ENCODE results near the gene DIDO1. TPM values are rescaled to one million over a fixed set of nuclear protein-coding genes. Genes with fewer than 3 reads are reported as not detected.

DIDO1 gene
- total and polyA plus RNA-seq, 2 of the 13 experiments (the other 11 are each of a cell fraction or from before 2014, with no cell fraction given), result 75.0 to 75.1 TPM

- TF ChIP-seq ZNF256 (CRISPR knock-in tag; conservative IDR thresholded peaks at IDR 0.05), result no peak; the same call in 1 of the 2 replicates
- peak; percentile 34; the same call in 1 of the 2 replicates for TF ChIP-seq KDM2A (CRISPR knock-in tag; IDR thresholded peaks at IDR 0.05; ENCODE audit: borderline replicate concordance, low read depth)
- 0 out of 2 replicates have a peak, but pooled peaks have one; percentile 38 for TF ChIP-seq ARID5B (CRISPR knock-in tag; IDR thresholded peaks at IDR 0.05)
- no peak for TF ChIP-seq HDAC6 (IDR thresholded peaks at IDR 0.05; ENCODE audit: low read depth, low read length)
- TF ChIP-seq TFAP4 (IDR thresholded peaks at IDR 0.05; ENCODE audit: borderline replicate concordance, low read depth), result peak; percentile 79; the same call in 1 of the 2 replicates
- no peak for TF ChIP-seq ZNF607 (CRISPR knock-in tag; IDR thresholded peaks at IDR 0.05; ENCODE audit: borderline replicate concordance)
- TF ChIP-seq TCF7 (IDR thresholded peaks at IDR 0.05; ENCODE audit: low read depth), result no peak
- peak; percentile 56 for TF ChIP-seq CCDC6 (CRISPR knock-in tag; IDR thresholded peaks at IDR 0.05)
- no peak for TF ChIP-seq ATF5 (CRISPR knock-in tag; IDR thresholded peaks at IDR 0.05; ENCODE audit: low read depth)
- TF ChIP-seq ZNF34 (CRISPR knock-in tag; IDR thresholded peaks at IDR 0.05; ENCODE audit: borderline replicate concordance), result peak; percentile 5; the same call in 1 of the 2 replicates
- no peak; the same call in none of the 2 replicates for TF ChIP-seq KDM5B (CRISPR knock-in tag; IDR thresholded peaks at IDR 0.05; ENCODE audit: borderline replicate concordance)
- no peak for TF ChIP-seq ZNF350 (CRISPR knock-in tag; IDR thresholded peaks at IDR 0.05; ENCODE audit: borderline replicate concordance, low read depth)
- TF ChIP-seq RFX3 (CRISPR knock-in tag; IDR thresholded peaks at IDR 0.05), result no peak
- no peak for TF ChIP-seq FOSL1 (CRISPR knock-in tag; IDR thresholded peaks at IDR 0.05; ENCODE audit: borderline replicate concordance)
- TF ChIP-seq SP1 (IDR thresholded peaks at IDR 0.05), result no peak
- no peak; the same call in 1 of the 2 replicates for TF ChIP-seq SP1 (CRISPR knock-in tag; IDR thresholded peaks at IDR 0.05)
- no peak for TF ChIP-seq PCBP2 (optimal IDR thresholded peaks at IDR 0.05; ENCODE audit: low read depth, low read length, poor library complexity, severe bottlenecking)
- TF ChIP-seq ZNF773 (CRISPR knock-in tag; IDR thresholded peaks at IDR 0.05; ENCODE audit: borderline replicate concordance), result no peak
- TF ChIP-seq THAP8 (CRISPR knock-in tag; IDR thresholded peaks at IDR 0.05; ENCODE audit: borderline replicate concordance), result no peak
- TF ChIP-seq ZFP36L1 (CRISPR knock-in tag; IDR thresholded peaks at IDR 0.05), result no peak
Observed at GRCh38 chr20:62952968-62953838, 26.9 kb upstream of the DIDO1 start (continued).

Measured in HepG2 (cell line).